ENCODE measurements around the gene SPATS2L.
"Not testable (repeated sequence)": the region's sequence is repeated elsewhere in the genome, so short reads cannot be mapped to it uniquely, and the experiment has no call there.

SPATS2L gene

DNA sequence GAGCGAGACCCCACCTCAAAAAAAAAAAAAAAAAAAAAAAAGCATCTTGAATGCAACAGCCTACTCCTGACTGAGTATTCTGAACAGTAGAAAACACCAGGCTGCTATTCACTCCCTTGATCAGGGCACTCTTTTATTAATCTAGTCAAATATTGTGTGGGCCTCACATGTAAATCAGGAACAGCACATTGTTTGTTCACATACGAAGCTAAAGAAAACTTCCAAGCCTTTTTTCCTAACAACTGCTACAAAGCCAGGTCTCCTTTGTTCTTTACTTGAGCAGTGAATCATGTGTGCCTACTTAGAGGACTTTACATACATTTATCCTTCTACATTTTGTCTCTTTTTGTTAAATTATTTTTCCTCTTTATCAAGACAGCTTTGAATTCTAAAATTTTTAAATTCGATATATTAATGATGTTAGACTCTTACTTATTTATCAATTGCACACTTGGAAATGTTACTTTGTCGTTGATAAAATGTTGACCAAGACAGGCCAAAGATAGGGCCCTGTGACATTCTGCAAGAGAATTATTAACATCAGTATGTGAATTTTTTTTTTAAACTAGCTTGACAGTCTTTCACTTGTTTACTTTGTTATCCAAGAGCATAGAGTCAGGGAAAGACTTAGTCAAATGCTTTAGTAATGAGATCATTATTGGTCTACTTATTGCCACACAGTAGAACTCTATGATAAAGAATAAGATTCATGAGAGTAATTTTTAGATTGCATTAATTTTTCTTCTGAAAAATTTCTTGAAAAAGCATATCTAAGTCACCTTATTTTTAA, 13.2 kb downstream of the SPATS2L start:
- DNase-seq (ENCODE audit: low read depth): no peak

DNA sequence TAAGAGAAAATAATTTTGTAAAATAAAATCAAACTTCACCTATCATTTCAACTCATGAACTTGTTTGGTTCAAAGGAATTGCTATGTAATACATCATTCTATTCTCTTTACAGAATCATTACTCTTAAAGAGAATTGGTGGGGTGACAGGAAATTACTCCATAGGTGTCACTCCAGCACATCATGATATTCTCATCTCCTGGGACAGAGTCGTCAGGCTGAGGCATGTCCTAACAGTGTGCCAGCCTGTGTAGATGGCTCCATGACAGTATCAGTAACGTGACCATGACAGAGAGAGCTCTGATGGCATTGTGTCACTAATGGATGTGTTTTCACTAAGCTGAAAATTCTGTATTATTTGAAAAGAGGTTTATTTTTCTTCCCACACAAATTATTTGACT, 13.9 kb downstream of the SPATS2L start:
- DNase-seq (ENCODE audit: low read depth): no peak

DNA sequence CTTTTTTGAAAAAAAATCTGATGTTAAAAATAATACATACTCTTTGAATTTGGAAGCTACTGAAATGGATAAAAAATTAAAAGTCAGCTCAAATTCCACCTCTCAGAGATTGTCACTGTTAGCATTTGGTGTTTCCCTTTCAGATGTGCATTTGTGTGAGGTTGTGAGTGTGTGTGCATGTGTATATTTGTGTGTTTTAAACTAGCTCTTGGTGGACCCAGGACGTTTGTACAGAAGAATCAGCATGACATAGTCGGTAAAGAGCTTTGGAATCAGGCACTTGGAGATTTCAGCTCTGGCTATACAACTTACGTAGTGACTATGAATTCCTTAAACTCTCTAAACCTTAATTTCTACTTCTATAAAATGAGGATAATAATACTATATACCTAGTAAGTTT, 14.5 kb downstream of the SPATS2L start:
- DNase-seq (ENCODE audit: low read depth): no peak

DNA sequence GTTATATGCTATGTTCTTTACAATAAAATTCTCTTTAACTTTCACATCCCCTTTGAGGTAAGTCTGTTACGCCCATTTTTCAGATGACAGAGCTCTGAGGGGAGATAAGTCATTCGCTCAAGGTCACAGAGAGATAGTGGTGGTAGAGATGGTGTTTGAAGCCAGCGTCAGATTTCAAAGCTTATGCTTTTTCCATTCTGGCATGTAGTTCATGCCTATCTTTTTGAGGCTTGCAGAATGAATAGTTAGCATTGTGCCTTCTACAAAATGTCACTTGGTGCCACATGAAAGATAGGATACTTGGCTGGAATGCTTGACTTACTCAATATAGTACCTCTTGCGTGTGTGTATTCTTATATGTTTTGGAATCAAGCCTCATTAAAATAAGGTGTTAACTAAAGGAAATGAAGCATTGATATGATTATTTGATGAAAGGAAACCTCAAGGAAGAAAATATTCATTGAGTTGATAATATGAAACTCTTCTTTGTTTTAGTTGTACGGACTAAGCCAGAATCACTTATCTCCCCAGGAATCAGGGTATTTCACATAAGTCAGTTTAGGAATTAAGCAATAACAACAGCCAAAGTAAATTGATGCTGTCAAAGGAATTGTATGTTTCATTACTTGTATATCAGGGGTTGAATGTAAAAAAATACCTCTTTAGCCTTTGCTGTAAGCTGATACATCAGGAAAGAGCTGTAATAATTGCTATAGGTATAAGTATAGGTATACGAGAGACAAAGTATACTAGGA, 15.5 kb downstream of the SPATS2L start:
- no peak for DNase-seq (ENCODE audit: low read depth)

DNA sequence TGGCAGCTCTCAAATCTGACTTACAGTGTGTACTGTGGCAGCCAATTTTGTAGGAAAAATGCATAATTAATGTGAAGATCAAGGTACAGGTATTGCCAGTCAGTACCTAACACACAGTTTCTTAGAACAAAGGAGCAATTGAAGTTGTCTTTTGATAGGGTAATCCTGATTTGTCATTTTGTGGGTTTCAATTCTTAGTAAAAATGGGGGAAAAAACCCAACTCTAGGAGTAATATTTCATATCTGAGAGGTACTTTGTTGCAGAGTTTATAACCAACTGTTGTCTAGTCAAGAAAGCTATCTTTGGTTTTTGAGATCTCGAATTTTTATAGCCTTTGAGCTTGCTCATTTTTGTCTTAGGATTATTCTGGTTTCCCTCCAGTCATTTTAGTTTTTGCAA, 16.1 kb downstream of the SPATS2L start:
- no peak for DNase-seq (ENCODE audit: low read depth)

DNA sequence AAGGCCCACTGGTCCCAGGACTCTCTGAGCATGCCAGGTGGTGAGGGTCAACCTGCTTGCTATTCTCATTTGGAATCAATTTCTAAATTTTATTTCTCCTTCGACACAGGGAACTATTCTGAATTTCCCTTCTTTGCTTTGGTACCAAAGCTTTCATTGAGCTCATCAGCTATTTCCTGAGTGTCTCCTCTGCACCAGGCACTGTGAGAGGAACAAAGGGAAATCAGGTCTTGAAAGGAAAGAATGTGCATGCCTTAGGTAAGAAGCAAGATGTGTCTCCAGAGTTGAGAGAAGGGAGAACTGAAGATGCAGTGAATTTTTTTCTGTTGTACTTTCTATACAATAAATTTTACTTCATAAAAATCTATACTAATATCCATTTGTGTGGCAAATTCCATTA, 17.9 kb downstream of the SPATS2L start:
- DNase-seq (ENCODE audit: low read depth): no peak

DNA sequence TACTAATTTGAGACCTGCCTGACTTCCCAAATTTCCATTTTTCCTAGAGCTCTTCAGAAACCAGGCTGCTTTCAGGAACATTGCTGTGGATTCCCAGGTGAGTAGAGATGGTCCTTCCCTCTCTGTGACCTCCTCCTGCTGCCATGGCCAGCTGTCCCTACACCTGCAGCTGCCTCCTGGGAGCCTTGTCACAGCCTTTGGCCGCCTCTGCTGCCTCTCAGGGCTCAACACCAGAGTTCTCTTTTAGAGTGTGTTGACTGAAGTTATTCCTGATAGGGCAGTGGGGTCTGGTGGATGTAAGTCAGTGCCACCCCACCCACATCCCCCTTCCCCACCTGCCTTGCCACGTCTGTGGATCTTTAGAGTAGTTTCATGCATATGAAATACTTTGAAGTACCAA, 22.9 kb downstream of the SPATS2L start:
- DNase-seq (ENCODE audit: low read depth): no peak

DNA sequence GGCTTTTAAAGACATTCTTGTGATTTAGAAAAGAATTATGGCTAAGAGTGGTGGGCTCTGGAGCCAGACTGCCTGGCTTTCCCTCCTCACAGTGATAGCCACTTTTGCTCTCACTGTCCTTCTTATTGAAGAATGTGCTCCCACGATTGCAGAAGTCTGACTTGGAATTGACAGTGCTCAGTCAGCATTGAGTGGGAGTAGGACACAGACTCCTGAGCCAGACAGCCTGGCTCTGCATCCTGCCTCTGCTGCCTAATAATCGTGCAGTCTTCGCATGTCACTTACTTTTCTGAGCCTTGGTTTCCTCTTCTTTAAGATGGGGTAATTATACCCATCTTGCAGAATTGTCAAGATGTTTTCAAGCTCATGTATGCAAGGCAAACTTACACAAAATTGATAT, 23.3 kb downstream of the SPATS2L start:
- DNase-seq (ENCODE audit: low read depth): no peak

DNA sequence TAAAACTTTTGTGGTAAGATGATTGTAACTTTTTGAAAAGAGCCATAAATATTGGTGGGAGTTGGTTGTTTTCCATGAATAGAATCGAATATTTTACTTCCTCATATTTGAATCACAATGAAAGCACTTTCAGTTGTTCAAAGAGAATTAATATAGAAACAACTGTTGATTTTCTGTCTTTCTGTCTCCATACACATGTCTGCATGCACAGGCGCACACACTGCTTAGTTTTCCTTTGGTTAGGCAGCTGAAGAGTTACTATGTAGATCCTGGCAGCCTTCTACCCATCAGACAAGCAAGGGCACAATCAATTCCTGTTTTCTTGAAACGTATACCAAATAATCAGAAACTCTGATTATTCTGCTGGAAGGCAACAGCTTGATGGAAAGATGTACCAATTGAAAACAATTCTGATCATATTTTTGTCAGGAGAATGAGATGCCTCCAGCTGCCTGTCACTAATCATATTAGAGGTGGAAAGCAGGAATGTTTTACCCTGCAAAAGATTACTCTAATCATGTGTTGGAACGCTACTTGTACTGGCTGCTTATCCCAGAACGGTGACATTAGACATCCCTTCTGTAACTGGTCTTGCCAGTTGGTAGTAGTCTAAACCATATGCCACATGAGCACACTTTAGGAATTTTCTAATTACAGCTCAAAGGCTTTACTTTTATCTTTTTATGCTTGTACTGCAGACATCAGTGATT, 24.0 kb downstream of the SPATS2L start:
- no peak for DNase-seq (ENCODE audit: low read depth)

DNA sequence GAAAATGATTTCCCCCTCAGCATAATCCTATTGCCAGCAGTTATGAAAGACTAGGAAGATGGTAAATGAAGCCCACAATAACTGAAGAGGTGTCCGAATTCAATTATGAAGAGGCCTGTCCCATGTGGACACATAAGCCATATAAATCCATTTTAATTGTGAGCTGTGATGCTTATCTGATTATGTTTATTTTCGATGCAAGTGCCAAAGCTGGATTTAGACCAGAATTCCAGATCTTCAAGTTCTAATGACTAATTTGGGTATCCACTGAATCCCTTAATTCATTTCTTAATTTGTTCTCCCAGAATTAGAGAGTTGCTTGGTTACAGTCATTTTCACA, 24.5 kb downstream of the SPATS2L start:
- DNase-seq (ENCODE audit: low read depth): no peak

DNA sequence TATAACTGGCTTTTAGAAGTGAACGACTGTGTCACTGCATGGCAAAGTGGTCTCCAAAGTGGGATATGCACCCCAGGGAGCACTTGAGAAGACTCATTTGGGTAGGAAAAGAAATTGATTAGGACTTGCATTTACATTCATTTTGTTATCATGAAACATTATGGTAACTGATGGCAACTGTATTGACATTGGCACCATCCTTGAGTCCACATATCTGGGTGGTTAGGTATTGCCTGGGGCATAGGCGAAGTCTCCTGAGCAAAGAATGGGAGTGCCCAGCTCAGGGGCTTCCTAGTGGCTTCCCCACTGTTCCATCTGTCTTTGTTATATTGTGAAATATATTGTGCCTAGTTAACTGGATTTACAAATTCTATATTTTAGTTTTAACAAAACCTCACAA, 29.2 kb downstream of the SPATS2L start:
- no peak for DNase-seq (ENCODE audit: low read depth)

DNA sequence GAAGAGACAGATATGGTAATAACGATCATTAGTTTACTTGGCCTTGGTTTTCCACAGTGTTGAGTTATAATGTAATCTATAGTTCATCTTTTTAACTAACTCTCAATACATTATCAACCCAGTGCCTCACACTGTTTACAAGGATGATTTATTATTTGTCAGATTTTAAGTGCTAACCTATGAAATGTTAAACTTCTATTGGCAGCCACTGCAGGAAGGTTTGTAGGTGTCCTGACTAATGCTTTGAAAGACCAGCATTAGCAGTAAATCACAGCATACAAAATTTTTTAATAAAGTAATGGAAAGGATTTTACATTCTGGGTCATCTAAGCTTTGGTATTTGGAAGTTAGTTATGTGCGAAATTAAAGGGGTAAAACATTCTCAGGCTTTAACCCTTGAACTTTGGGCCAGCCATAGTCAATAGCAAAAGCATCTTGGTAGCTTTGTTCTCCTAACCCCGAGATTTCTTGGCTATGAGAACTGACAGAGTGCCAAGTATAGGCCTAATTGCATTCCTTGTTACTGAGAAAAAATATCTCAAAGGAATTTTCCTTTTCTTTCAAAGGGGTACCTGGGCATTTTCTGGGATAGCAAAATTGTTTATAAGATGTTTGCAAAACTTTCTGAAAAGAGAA, 30.6 kb downstream of the SPATS2L start:
- no peak for DNase-seq (ENCODE audit: low read depth)

DNA sequence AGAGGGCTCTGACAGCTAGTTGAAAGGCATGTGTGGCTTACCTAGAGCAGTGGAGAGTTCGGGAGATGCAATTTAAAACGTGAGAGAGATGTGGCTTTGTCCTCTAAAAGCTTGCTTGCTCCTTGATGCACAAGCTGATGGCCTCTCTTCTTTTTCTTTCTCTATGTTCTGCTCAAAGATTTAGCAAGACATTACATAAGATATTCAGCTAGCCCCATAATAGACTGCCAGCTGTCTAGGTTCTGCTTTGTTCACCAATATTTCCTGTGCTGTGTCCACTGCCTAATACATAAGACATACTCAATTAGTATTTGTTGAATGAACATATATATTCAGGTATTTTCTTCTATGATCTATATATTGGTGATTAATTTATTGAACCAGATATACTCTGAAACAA, 31.1 kb downstream of the SPATS2L start:
- DNase-seq (ENCODE audit: low read depth): no peak

DNA sequence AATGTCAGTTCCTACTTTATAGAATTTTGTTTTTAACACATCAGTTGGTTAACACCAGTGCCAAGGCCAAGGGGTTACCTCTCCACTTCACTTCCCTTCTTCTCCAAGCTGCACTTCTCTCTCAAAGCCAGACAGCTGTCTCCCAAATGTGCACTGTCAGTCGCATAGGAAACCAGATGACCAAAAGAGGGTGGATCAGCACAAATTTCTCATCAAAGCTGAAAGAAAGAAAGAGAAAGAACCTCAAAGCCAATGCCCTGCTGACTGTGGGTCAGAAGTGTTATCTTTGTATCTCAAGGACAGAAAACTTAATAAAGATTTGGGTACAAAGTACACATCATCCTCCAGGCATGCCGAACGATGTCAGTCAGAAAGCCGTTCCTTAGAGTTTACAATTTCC, 32.2 kb downstream of the SPATS2L start:
- no peak for DNase-seq (ENCODE audit: low read depth)

DNA sequence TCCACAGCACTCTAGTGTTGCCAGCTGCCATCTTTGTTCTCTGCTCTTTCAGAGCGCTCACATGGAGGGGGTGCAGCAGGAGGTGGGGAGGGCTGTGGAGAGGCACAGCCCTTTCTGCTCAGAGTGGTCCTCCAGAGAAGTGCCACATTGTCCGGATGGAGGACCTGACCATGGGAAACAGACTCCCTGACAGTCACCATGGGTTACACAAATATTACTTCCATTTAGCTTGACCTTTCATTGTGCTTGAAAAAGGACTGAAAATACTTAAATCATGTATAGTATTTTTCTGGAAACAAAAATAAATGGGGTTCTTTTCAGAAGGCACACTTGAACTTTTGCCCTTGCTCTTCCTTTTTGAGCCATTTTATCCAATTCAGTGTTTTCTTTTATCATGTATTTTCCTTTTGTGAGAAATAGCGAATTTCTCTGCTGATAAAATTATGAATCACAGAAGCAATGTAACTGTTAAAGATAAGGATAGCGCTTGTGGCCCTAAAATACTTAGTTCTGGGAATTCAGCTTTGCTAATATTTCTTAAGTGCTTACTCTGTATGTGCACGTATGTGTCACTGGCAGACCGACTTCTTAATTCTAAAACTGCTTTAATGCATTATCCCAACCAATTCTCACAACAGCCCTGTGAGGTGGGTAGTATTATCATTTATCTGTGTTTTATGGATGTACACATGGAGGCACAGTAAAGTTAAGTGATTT, 34.2 kb downstream of the SPATS2L start:
- no peak for DNase-seq (ENCODE audit: low read depth)

DNA sequence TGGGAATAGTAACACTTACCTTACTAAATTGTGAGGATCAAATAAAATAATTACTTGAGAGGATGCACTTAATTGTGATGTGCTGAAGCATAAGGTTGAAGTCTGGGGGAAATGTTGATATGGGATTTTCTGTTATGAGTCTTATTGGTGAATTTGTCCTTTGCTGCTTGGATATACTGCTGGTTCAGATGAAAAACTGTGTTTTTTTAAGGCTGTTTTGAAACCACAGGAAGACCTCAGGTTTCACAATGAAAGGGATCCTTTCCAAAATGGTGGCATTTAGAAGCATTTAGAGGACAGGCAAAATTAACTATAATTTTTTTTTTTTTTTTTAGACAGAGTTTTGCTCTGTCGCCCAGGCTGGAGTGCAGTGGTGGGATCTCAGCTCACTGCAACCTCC, 34.9 kb downstream of the SPATS2L start:
- DNase-seq (ENCODE audit: low read depth): no peak

DNA sequence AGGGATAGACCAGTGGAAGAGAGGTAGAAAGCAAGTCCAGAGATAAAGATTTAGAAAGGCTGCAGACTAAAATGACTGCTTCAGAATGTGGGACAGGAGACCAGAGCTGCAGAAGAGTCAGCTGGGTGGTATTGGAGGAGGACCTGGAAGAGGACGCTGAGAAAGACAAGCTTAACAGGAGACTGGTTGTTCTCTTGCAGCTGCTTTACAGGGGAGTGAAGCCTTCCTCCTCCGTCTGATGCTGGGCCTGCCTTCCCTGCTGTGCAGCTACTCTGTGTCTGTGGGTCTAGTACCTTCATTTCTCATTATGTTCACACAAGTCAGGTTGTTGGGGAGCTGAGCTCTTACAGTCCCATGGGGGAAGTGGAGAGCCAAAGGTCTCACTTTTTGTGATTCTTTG, 35.7 kb downstream of the SPATS2L start:
- no peak for DNase-seq (ENCODE audit: low read depth)

DNA sequence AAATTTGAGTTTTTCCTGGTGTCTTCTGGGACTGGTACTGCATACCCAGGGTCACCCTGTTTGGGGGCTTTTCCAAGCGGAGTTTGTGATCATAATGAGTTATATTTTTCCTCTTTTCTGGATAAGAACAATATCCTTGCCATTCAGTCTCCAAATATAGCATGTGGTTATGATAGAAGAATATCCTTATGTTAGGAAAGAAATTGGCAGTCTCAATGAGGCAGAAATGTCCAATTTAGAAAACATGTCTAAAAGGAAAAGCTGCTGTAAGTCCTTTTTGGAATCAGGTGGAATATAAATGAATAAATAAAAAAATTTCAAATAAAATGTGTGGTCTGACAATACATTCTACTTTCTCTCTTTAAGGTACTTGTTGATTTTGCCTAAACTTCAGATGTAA, 36.2 kb downstream of the SPATS2L start:
- no peak for DNase-seq (ENCODE audit: low read depth)

DNA sequence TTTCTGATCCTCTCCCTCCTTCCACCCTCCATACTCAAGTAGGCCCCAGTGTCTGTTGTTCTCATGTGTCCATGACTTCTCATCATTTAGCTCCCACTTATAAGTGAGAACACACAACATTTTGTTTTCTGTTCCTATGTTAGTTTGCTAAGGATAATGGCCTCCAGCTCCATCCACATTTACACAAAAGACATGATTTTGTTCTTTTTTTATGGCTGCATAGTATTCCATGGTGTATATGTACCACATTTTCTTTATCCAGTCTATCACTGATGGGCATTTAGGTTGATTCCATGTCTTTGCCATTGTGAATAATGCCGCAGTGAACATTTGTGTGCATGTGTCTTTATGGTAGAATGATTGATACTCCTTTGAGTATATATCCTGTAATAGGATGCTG, 37.7 kb downstream of the SPATS2L start:
- not testable (repeated sequence) for DNase-seq (ENCODE audit: low read depth)

DNA sequence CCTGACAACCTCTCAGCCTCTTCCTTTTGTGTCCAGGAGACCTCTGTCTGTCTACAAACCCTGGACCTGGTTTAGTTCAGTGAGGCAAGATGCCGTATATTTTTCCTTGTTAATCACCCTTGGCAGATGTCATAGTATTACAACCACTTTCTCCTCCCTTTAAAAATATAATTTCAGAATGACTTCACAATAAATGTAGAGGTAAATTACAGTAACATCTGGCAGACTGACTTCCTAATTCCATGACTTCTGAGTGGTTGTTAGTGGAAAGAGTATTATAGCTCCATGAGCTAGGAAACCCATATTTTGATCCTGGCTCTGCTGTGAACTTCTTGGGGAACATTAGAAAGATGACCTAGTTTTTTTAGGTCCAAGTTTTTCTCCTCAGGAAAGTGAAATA, 39.5 kb downstream of the SPATS2L start:
- no peak for DNase-seq (ENCODE audit: low read depth)

DNA sequence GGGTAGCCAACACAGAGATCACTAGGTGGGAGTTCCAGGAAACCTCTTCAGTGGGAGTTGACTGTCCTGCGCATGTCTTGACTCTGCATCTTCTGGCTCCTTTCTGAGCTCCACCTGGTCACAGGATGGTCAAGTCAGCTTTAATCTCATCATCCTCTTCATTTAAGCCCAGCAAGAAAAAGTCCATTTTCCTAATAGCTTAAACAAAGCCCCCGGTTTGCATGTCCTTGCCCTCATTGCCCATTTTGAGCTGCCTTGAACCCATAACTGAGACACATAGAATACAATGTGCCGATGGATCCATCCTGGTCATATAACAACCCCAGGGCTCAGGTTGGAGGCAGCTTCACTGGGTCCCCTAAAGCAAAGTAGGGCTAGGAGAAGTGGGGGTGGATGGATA, 40.8 kb downstream of the SPATS2L start:
- no peak for DNase-seq (ENCODE audit: low read depth)

DNA sequence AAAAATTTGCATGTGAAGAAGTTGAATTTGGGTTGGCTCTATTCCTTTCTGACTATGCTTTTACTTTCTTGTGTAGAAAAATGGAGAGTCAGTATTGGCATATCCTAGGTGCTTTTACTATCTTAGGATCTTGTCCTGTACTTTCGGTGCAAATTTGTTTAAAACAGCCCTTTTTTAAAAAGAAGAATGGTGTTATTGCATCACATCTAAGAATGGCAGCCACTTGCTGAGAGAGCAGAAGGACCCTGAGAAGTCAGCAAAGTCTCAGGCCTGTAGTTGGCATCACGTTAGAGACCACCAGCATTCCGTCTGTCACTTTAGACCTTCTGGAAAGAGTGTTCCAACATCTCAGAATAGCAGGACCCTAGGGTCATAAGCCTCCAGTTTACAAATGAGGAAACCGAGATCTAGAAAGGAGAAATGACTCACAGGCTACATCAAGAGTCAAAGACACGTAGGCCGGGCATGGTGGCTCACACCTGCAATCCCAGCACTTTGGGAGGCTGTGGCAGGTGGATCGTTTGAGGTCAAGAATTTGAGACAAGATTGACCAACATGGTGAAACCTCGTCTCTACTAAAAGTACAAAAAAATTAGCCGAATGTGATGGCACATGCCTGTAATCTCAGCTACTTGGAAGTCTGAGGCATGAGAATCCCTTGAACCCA, 42.5 kb downstream of the SPATS2L start:
- no peak for DNase-seq (ENCODE audit: low read depth)

Data from stimulated activated CD8-positive, alpha-beta memory T cell treated with anti-CD3 and anti-CD28 coated beads, Interleukin-12 subunit alpha, Interleukin-12 subunit beta, amount 100 ng/mL, for 4 hours (primary cell).